ENCODE data around the gene ADAMTS3. TPM values are rescaled to one million over a fixed set of nuclear protein-coding genes. Genes with fewer than 3 reads are reported as not detected.

ADAMTS3 gene
- polyA plus RNA-seq, 2 of the 4 experiments (the other 2 are of a cell fraction) = 0.03 TPM; not detected in 1

- no peak overlapping the region for H3K27ac ChIP-seq
- no peak for DNase-seq (ENCODE audit: low read depth in 1 of 2, low spot score in 1 of 2)
- H3K9me3 ChIP-seq = no peaks in the 10 kb centered on the region
- no peak for FAIRE-seq
- H3K4me3 ChIP-seq = no peak overlapping the region
- TF ChIP-seq E2F6 (IDR thresholded peaks at IDR 0.05; ENCODE audit: borderline replicate concordance, low read depth) = no peak
- no peak for TF ChIP-seq REST (IDR thresholded peaks at IDR 0.05)
- TF ChIP-seq JUNB (IDR thresholded peaks at IDR 0.05) = no peak
- no peak for TF ChIP-seq BHLHE40 (IDR thresholded peaks at IDR 0.05; ENCODE audit: low read depth, low read length)
- TF ChIP-seq EHF (CRISPR knock-in tag; IDR thresholded peaks at IDR 0.05) = no peak
- no peak for TF ChIP-seq FOSL2 (IDR thresholded peaks at IDR 0.05)
- TF ChIP-seq FOSL2 (CRISPR knock-in tag; IDR thresholded peaks at IDR 0.05) = no peak
- no peak for TF ChIP-seq CBX2 (IDR thresholded peaks at IDR 0.05; ENCODE audit: borderline replicate concordance, low read depth)
- TF ChIP-seq HES2 (IDR thresholded peaks at IDR 0.05) = no peak
- TF ChIP-seq HOXB5 (CRISPR knock-in tag; IDR thresholded peaks at IDR 0.05) = no peak
- no peak for TF ChIP-seq RFX5 (IDR thresholded peaks at IDR 0.05)
- TF ChIP-seq HEYL (CRISPR knock-in tag; IDR thresholded peaks at IDR 0.05) = no peak
- no peak for TF ChIP-seq SMC3 (IDR thresholded peaks at IDR 0.05)
- no peak for TF ChIP-seq CEBPB (IDR thresholded peaks at IDR 0.05)
- no peak for TF ChIP-seq NFE2L2 (conservative IDR thresholded peaks at IDR 0.05; ENCODE audit: low read length)
- TF ChIP-seq ELK1 (IDR thresholded peaks at IDR 0.05; ENCODE audit: low read depth, low read length) = no peak
- TF ChIP-seq FOSB (CRISPR knock-in tag; IDR thresholded peaks at IDR 0.05) = no peak
- no peak for TF ChIP-seq POLR2AphosphoS2 (conservative IDR thresholded peaks at IDR 0.05; ENCODE audit: low read length)
- no peak for TF ChIP-seq CTCF (IDR thresholded peaks at IDR 0.05)
- TF ChIP-seq MAZ (IDR thresholded peaks at IDR 0.05; ENCODE audit: borderline replicate concordance, low read depth, low read length) = no peak
- WGBS (ENCODE audit: missing lambda C conversion rate) = 72% methylated on average over 4 of the region's 4 CpGs
- no peak for ATAC-seq
- CTCF ChIA-PET = no interaction called here
- no peaks in the 10 kb centered on the region for H3K4me1 ChIP-seq
- POLR2A ChIA-PET = no interaction called here
- no peak overlapping the region for H3K4me2 ChIP-seq
Measured at GRCh38 chr4:72365981-72366380, 203.0 kb downstream of the ADAMTS3 start.

GRCh38 chr4:72365016-72365415 lies 204.0 kb downstream of the ADAMTS3 start:
- Histone ChIP-seq H3K4me1 (no peaks in the 10 kb centered on the region), H3K9me3 (no peaks in the 10 kb centered on the region), H3K4me3 (no peak overlapping the region), H3K27ac (no peak overlapping the region), H3K4me2 (no peak overlapping the region)
- WGBS (ENCODE audit: missing lambda C conversion rate) = 21% methylated on average over 1 of the region's 1 CpG
- POLR2A ChIA-PET = no interaction called here
- FAIRE-seq (no peak), DNase-seq (ENCODE audit: low read depth in 1 of 2, low spot score in 1 of 2) (no peak), ATAC-seq (no peak)
- CTCF ChIA-PET = no interaction called here
- TF ChIP-seq MYC (IDR thresholded peaks at IDR 0.05; ENCODE audit: borderline replicate concordance, low read length) (no peak), CBX8 (IDR thresholded peaks at IDR 0.05) (no peak), MAZ (IDR thresholded peaks at IDR 0.05; ENCODE audit: borderline replicate concordance, low read depth, low read length) (no peak), NFE2L2 (conservative IDR thresholded peaks at IDR 0.05; ENCODE audit: low read length) (no peak), KDM1A (IDR thresholded peaks at IDR 0.05; ENCODE audit: low read depth) (no peak), BCL3 (IDR thresholded peaks at IDR 0.05) (no peak), EHMT2 (IDR thresholded peaks at IDR 0.05; ENCODE audit: low read depth) (no peak), ESRRA (IDR thresholded peaks at IDR 0.05; ENCODE audit: borderline replicate concordance, low read length) (no peak), CHD4 (IDR thresholded peaks at IDR 0.05; ENCODE audit: borderline replicate concordance) (no peak), USF2 (IDR thresholded peaks at IDR 0.05) (no peak), CHD2 (IDR thresholded peaks at IDR 0.05; ENCODE audit: low read length, partially characterized antibody) (no peak), POLR2AphosphoS2 (conservative IDR thresholded peaks at IDR 0.05; ENCODE audit: low read length) (no peak), FOSL2 (IDR thresholded peaks at IDR 0.05) (no peak), FOSL2 (CRISPR knock-in tag; IDR thresholded peaks at IDR 0.05) (no peak), HES2 (IDR thresholded peaks at IDR 0.05) (no peak)
